ENCODE results near the gene SMIM36. TPM values are rescaled to one million over a fixed set of nuclear protein-coding genes. Genes with fewer than 3 reads are reported as not detected.
"Not testable (repeated sequence)": the region's sequence is repeated elsewhere in the genome, so short reads cannot be mapped to it uniquely, and the experiment has no call there.

Gene SMIM36
- polyA plus RNA-seq, 1 donor = not detected

DNA sequence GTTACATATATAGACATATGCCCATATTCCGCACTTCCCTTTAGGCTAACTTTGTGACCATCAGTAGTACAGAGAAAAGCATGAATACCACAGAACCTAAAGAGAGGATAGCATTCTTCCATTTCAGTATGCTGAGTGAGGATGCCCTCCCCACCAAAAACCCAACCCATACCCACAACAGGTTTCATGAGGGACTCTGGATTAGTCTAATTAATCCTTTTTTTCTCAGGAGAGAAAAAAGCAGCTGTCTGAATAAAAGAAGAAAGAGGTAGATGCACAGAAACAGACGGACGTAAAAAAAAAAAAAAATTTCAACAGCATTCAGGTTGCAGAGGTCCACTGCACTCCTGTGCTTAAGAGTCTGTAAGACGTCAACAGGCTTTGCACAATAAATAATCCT lies 96.3 kb downstream of the SMIM36 start:
- WGBS (ENCODE audit: insufficient coverage, low lambda C conversion rate) = 100% methylated on average over 3 of the region's 4 CpGs
- Histone ChIP-seq H3K27me3 (ENCODE audit: control insufficient read depth, insufficient read depth, low read length) (no peaks in the 10 kb centered on the region), H3K9me3 (ENCODE audit: control insufficient read depth, low read depth, low read length) (no peaks in the 10 kb centered on the region), H3K4me1 (ENCODE audit: control insufficient read depth, insufficient read depth, low read length) (peaks cover 1% of the 10 kb centered on the region), H3K36me3 (ENCODE audit: control insufficient read depth, insufficient read depth, low read length) (peaks cover 24% of the 10 kb centered on the region), H3K4me3 (ENCODE audit: low read length) (no peak overlapping the region), H3K27ac (ENCODE audit: low read length) (no peak overlapping the region)
- DNase-seq = no peak

- H3K36me3 ChIP-seq (ENCODE audit: control insufficient read depth, insufficient read depth, low read length) = peaks cover 34% of the 10 kb centered on the region
- no peak for DNase-seq
Observed at GRCh38 chr17:55413825-55414489, 97.3 kb downstream of the SMIM36 start.

DNA sequence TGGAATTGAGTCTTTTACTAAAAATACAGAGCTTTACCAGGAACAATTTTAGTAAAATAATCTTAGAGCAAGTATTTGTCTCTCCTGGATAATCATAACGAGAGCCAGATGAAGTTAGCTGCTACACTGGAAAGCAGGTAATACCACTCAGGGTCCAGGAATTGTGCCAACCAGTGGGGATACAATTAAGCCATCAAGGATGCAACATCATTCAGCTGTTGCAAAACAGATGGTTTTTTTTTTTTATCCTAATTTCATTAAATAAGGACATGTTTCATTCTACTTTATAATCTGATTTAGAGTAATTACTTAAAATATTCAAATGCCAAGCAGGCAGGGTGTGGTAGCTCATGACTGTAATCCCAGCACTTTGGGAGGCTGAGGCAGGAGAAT lies 99.8 kb downstream of the SMIM36 start:
- Histone ChIP-seq H3K9me3 (ENCODE audit: control insufficient read depth, low read depth, low read length) (no peaks in the 10 kb centered on the region), H3K36me3 (ENCODE audit: control insufficient read depth, insufficient read depth, low read length) (peaks cover 35% of the 10 kb centered on the region), H3K4me1 (ENCODE audit: control insufficient read depth, insufficient read depth, low read length) (peaks cover 11% of the 10 kb centered on the region), H3K27me3 (ENCODE audit: control insufficient read depth, insufficient read depth, low read length) (no peaks in the 10 kb centered on the region), H3K4me3 (ENCODE audit: low read length) (no peak overlapping the region), H3K27ac (ENCODE audit: low read length) (no peak overlapping the region)
- no peak for DNase-seq
- WGBS (ENCODE audit: insufficient coverage, low lambda C conversion rate) = 100% methylated on average over 1 of the region's 1 CpG

More at GRCh38 chr17:55413825-55414489, 97.3 kb downstream of the SMIM36 start:
- no peaks in the 10 kb centered on the region for H3K27me3 ChIP-seq (ENCODE audit: control insufficient read depth, insufficient read depth, low read length)
- no peak overlapping the region for H3K4me3 ChIP-seq (ENCODE audit: low read length)
- H3K27ac ChIP-seq (ENCODE audit: low read length) = no peak overlapping the region
- no peaks in the 10 kb centered on the region for H3K9me3 ChIP-seq (ENCODE audit: control insufficient read depth, low read depth, low read length)
- no peaks in the 10 kb centered on the region for H3K4me1 ChIP-seq (ENCODE audit: control insufficient read depth, insufficient read depth, low read length)
- WGBS (ENCODE audit: insufficient coverage, low lambda C conversion rate) = 100% methylated on average over 2 of the region's 8 CpGs

DNA sequence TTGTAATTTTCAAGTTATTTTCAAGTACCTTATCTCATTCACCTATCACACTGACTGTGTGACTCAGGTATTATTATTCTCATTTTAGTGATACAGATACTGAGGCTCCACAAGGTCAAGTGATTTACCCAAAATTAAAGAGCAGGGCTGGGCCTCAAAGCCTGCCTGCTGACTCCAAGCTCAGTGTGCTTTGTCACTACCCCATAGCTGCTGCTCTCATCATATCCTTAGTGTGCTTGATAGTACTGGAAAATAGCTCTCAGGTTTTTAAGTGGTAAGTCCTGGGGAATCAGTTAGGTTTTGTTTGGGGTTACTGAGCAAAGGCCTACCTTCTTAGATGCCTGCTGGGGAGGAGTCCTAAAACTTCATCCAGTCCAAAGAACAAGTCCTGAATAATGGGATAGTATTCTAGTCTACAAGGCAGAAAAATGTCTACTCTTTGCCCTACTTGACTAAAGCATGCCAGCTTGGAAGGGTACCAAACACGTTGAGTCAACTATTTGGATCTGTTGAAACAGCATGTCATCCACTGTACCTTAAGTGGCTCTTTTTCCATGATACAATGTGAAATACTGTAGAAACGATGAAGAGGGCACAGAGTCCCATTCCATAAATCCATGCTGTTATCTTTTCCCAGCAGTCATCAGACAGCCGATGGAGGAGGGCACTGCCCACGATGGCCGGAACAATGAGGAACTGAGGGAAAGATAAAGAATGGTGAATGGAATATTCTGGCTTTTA lies 100.4 kb downstream of the SMIM36 start:
- Histone ChIP-seq H3K27ac (ENCODE audit: low read length) (no peak overlapping the region), H3K4me1 (ENCODE audit: control insufficient read depth, insufficient read depth, low read length) (peaks cover 11% of the 10 kb centered on the region), H3K27me3 (ENCODE audit: control insufficient read depth, insufficient read depth, low read length) (no peaks in the 10 kb centered on the region), H3K9me3 (ENCODE audit: control insufficient read depth, low read depth, low read length) (no peaks in the 10 kb centered on the region), H3K4me3 (ENCODE audit: low read length) (no peak overlapping the region), H3K36me3 (ENCODE audit: control insufficient read depth, insufficient read depth, low read length) (peaks cover 37% of the 10 kb centered on the region)
- no peak for DNase-seq
- no CpG with 5 or more reads among the region's 5 CpGs for WGBS (ENCODE audit: insufficient coverage, low lambda C conversion rate)

GRCh38 chr17:55409030-55409800 lies 102.0 kb downstream of the SMIM36 start:
- peaks cover 39% of the 10 kb centered on the region for H3K36me3 ChIP-seq (ENCODE audit: control insufficient read depth, insufficient read depth, low read length)
- peak overlapping the region; percentile 22 for H3K27ac ChIP-seq (ENCODE audit: low read length)
- no peak overlapping the region for H3K4me3 ChIP-seq (ENCODE audit: low read length)
- no peaks in the 10 kb centered on the region for H3K27me3 ChIP-seq (ENCODE audit: control insufficient read depth, insufficient read depth, low read length)
- DNase-seq = no peak
- H3K4me1 ChIP-seq (ENCODE audit: control insufficient read depth, insufficient read depth, low read length) = peaks cover 11% of the 10 kb centered on the region
- 100% methylated on average over 1 of the region's 4 CpGs for WGBS (ENCODE audit: insufficient coverage, low lambda C conversion rate)
- H3K9me3 ChIP-seq (ENCODE audit: control insufficient read depth, low read depth, low read length) = no peaks in the 10 kb centered on the region

- no peaks in the 10 kb centered on the region for H3K9me3 ChIP-seq (ENCODE audit: control insufficient read depth, low read depth, low read length)
- H3K4me3 ChIP-seq (ENCODE audit: low read length) = no peak overlapping the region
- H3K4me1 ChIP-seq (ENCODE audit: control insufficient read depth, insufficient read depth, low read length) = peaks cover 11% of the 10 kb centered on the region
- H3K27me3 ChIP-seq (ENCODE audit: control insufficient read depth, insufficient read depth, low read length) = no peaks in the 10 kb centered on the region
- H3K36me3 ChIP-seq (ENCODE audit: control insufficient read depth, insufficient read depth, low read length) = peaks cover 41% of the 10 kb centered on the region
- peak overlapping the region; percentile 22 for H3K27ac ChIP-seq (ENCODE audit: low read length)
- DNase-seq = peak; percentile 23 to 63
- 30% methylated on average over 2 of the region's 5 CpGs for WGBS (ENCODE audit: insufficient coverage, low lambda C conversion rate)
Observed at GRCh38 chr17:55407641-55408566, 103.3 kb downstream of the SMIM36 start.

DNA sequence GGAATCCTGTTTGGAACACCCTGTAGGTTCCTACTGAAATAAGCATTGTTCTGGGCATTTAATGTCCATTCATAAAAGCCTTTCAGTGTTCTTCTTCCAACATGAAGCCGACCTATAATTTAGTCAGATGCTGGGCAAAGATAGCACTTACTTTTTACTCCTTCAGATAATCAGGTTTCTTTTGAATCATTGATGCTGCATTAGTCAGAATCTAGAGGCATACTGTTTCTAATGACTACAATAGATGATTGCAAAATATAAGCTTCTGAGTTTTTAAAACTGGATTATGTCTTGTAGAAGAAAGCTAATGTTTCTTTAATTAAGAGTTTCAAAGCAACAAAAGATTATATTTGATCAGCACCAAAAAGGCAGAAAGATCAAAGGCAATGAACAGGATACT lies 105.7 kb downstream of the SMIM36 start:
- H3K36me3 ChIP-seq (ENCODE audit: control insufficient read depth, insufficient read depth, low read length) = peaks cover 35% of the 10 kb centered on the region
- WGBS (ENCODE audit: insufficient coverage, low lambda C conversion rate) = no CpG with 5 or more reads among the region's 1 CpG

GRCh38 chr17:55404197-55404596 lies 107.1 kb downstream of the SMIM36 start:
- not testable (repeated sequence) for H3K27ac ChIP-seq (ENCODE audit: low read length); H3K27me3 ChIP-seq (ENCODE audit: control insufficient read depth, insufficient read depth, low read length); H3K4me3 ChIP-seq (ENCODE audit: low read length); DNase-seq; H3K9me3 ChIP-seq (ENCODE audit: control insufficient read depth, low read depth, low read length)
- no CpG with 5 or more reads among the region's 5 CpGs for WGBS (ENCODE audit: insufficient coverage, low lambda C conversion rate)
- peaks cover 11% of the 10 kb centered on the region for H3K4me1 ChIP-seq (ENCODE audit: control insufficient read depth, insufficient read depth, low read length)
- peaks cover 24% of the 10 kb centered on the region for H3K36me3 ChIP-seq (ENCODE audit: control insufficient read depth, insufficient read depth, low read length)

More for the DNA sequence above, 105.7 kb downstream of the SMIM36 start:
- no peaks in the 10 kb centered on the region for H3K9me3 ChIP-seq (ENCODE audit: control insufficient read depth, low read depth, low read length)
- H3K27ac ChIP-seq (ENCODE audit: low read length) = no peak overlapping the region
- peaks cover 11% of the 10 kb centered on the region for H3K4me1 ChIP-seq (ENCODE audit: control insufficient read depth, insufficient read depth, low read length)
- no peak overlapping the region for H3K4me3 ChIP-seq (ENCODE audit: low read length)
- H3K27me3 ChIP-seq (ENCODE audit: control insufficient read depth, insufficient read depth, low read length) = no peaks in the 10 kb centered on the region
- no peak for DNase-seq

DNA sequence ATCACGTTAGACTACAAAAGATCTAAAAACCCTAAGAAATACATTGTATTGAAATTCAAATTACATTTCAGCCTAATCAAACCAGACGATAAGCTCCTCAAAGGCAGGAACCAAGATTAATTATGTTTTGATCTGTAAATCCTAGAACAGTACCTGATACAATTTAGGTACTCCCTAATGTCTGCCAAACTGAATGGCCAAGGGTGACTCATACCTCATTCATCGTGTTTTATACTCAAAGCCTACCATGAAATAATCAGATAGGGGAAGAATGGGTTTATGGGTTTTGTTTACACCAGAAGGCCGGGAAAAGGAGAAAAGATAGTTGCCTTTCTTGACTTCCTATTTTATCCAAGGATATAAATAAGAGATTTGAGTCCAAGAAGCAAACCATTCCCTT lies 108.9 kb downstream of the SMIM36 start:
- 100% methylated on average over 1 of the region's 4 CpGs for WGBS (ENCODE audit: insufficient coverage, low lambda C conversion rate)
- Histone ChIP-seq H3K4me1 (ENCODE audit: control insufficient read depth, insufficient read depth, low read length) (peaks cover under 1% of the 10 kb centered on the region), H3K27ac (ENCODE audit: low read length) (no peak overlapping the region), H3K4me3 (ENCODE audit: low read length) (no peak overlapping the region), H3K27me3 (ENCODE audit: control insufficient read depth, insufficient read depth, low read length) (no peaks in the 10 kb centered on the region), H3K9me3 (ENCODE audit: control insufficient read depth, low read depth, low read length) (no peaks in the 10 kb centered on the region), H3K36me3 (ENCODE audit: control insufficient read depth, insufficient read depth, low read length) (peaks cover 29% of the 10 kb centered on the region)
- no peak for DNase-seq

All from large intestine (tissue), 3 donors.